Anterior cingulate cortex (tissue), 58 donors: Measurements from ENCODE around the gene LINC00305.

Source experiments
- DNase-seq, 58 donors: peaks; one replicate each; lab custom pipeline; 2025; lab: John Stamatoyannopoulos, UW

The LINC00305 gene

GRCh38 chr18:64116571-64117175 lies 32.2 kb downstream of the LINC00305 start:
- DNase-seq = no peak

- DNase-seq = no peak
These were observed 33.0 kb downstream of the LINC00305 start for GRCh38 chr18:64115881-64116280.

- DNase-seq = no peak
These were observed 36.9 kb downstream of the LINC00305 start for GRCh38 chr18:64111950-64112349.

GRCh38 chr18:64110692-64111480 lies 38.0 kb downstream of the LINC00305 start:
- no peak for DNase-seq

- DNase-seq = no peak
These were observed 44.9 kb downstream of the LINC00305 start for GRCh38 chr18:64103986-64104385.

DNA sequence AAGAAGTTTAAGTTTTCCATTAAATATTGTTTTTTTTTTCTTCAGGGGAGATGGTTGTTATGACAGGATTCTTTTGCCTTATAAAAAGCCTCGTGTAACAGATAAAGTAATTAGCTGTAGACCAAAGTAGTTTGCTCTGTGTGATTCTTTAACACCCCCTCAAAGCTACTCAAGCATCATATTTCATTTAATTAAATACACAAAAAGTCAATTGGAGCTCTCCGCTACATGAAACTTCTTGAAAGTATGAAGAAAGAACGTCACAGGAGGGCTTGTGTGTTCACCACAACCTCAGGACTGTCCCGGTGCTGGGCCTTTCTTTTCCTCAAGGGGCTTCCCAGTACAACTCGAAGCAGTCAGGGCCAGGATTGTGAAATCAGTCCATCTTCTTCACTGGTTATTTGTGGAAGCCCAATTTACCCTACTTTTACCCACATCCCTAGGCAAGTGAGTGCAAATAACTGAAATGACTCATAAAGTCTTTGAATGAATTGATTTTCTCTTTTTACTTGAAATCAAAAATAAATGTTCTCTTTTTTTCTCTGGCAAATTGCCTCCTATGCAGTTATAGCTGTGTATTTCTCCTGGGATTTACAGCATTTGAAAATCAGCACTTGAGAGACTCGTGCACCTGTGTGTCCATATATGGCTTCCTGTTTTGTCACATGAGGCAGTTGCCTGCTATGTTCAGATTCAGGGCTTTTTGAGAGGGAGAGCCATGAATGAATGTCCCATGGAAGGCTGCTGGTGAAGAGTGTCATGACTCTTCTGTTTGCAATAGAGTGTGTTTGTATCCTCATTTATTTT lies 48.6 kb downstream of the LINC00305 start:
- DNase-seq = peak in 1 of 58 donors; percentile 4

GRCh38 chr18:64099244-64099643 lies 49.6 kb downstream of the LINC00305 start:
- no peak for DNase-seq

DNA sequence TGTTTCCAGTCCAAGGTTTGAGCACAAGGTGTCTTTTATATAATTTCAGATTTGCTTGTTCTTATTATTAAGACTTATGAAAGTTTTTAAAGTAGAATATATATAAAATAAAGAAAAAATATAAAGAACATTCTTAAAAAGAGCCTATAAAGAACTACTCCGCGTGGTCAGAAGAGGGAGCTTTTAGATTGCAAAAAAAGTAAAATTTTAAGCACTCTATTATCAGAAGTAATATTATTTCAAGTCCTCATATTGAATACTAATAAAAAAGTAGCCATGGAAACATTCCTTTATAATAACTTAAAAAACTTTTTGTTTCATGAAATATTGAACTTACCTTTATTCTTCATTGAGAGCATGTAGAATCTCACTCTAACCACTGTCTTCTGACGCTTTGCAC lies 51.4 kb downstream of the LINC00305 start:
- no peak for DNase-seq

DNA sequence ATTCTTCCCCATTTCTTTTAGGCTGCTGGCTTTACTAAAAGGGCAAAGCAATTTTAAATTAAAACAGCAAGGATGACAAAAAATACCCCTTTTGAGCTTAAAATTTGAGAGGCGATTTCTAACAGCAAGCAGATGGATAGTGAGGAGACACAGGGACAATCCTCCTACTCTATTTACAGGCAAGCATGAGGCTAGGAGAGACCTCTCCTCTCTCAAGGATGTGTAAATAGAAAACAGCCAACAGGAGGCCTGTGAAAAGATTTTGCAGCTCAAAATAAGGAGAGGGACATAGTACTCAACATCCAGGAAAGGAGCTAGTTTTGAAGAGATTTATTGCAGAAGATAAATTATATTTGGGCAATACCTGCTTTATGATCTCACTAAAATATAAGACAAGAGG lies 53.8 kb downstream of the LINC00305 start:
- no peak for DNase-seq

DNA sequence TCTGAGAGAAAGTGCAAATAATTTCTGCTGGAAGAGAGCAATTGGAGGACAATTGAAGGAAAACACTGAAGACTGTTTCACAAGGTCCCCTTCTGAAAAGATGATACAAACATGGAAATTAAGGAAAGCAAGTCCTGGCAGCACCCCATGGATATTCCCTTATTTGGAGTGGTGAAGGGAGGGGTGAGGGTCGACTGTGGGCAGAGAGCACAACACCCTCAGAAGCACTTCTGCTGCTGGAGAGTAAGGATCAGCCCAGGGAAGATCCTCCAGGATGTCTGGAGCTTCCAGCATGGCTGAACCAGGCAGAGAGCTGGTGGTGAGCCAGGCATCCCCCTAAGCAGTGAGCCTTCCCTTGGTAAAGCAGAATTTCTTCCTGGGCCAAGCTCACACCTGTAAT lies 54.7 kb downstream of the LINC00305 start:
- no peak for DNase-seq

DNA sequence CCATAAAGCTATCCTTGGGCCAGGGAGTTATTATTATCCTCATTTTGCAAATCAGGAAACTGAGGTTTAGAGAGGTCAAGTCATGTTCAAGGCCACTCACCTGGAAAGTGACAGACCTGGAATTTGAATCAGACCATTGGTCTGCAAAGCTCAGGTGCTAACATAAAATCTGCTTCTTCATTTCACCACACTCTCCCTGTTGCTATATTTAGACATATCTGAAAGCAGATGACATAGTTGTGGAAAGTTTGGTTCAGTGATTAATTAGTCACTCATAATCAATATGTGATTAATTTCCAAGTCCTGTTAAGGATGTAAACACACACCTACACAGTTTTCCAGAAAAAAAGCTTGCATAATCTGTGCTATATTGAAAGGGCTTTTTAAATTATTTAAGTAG lies 57.4 kb downstream of the LINC00305 start:
- no peak for DNase-seq

GRCh38 chr18:64090876-64091275 lies 58.0 kb downstream of the LINC00305 start:
- DNase-seq = no peak

GRCh38 chr18:64083916-64084315 lies 65.0 kb downstream of the LINC00305 start:
- no peak for DNase-seq

DNA sequence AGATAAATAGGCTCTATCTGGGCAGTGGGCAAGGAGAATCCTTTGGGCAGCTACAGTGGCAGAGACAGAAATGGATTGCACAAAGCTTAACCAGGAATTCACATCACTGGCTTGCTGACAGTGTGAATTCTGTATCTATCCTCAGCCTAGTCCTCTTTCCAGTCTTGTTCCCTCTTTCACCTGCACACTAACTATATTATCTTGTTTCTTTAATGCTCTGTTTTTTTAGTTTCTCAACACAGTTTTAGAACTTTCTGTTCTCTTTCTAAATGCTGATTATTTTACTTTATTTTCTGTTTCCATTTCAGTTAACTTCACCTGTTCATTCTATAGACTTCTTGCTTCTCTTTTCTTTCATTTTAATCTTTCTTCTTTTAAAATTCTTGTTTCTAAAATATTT lies 66.4 kb downstream of the LINC00305 start:
- no peak for DNase-seq

DNA sequence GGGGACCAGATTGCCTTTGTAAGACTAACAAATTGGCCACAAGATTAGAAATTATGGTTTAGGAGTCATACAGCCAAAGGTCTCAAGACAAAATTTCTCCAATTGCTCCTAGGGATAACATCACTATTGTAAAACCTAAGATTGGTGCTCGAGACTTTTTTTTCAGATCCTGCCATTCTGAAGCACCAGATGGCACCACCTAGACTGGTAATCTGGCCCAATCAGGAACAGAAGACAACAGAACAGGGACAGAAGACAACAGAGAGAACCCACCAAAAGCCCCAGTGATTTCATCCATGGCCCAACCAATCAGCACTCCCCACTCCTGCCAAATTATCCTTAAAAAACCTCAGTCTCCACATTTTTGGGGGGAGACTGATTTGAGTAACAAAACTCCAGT lies 66.8 kb downstream of the LINC00305 start:
- no peak for DNase-seq

DNA sequence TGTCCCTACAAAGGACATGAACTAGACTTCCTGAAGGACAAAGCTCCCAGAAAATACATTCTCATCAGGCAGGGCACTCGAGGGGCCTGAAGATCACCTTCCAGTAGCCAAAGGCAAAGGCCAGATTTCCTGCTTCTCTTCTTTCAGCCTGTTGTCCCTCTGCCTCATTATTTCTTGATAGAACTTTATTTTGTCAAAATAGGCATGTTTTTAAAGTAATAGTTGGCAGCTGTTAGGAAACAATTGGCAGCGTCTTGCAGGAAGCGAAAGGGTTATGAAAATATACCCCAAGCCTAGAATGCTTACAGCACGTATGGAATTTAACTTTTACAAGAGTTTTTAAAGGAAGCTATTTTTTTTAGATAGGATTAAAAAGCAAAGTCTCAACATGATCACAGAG lies 74.9 kb downstream of the LINC00305 start:
- no peak for DNase-seq

DNA sequence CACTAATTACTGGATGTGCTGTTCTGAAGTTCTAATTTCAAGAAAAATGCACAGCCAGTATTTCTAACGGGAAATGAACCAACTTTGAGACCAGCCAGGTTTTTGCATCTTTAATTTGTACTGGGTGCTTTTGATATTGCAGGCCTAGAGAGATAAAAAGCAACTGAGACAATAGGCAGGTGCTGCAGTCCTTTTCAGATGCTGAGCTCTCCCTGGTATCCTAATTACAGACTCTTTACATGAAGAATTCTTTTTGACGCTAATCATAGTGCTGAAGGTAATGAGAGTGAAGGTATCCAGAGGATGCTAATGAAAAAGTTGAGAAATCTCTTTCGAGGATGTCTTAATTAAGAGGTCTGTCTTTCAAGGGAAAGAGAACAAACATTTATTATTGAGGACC lies 93.9 kb downstream of the LINC00305 start:
- no peak for DNase-seq

- DNase-seq = no peak
These were observed 95.6 kb downstream of the LINC00305 start for GRCh38 chr18:64053246-64053645.

DNA sequence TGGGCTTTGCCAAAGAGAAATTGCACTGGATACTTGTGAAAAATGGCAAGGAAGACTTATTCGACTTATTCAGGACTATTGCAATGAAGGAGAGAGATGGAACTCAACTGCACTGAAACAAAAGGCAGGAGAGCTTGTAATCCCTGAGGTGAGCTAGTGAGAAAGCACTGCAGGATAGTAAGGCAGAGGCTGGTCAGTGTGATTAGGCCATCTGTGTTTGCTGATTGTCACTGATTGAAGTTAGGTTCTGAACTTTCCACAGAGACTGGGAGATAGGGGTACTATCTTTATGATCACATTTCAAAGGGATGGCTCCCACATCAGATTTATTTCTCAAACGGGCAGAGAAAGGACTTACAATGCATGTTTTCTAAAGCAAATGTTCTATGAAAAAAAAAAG lies 96.1 kb downstream of the LINC00305 start:
- no peak for DNase-seq

- no peak for DNase-seq
These were observed 104.3 kb downstream of the LINC00305 start for GRCh38 chr18:64044616-64045015.

DNA sequence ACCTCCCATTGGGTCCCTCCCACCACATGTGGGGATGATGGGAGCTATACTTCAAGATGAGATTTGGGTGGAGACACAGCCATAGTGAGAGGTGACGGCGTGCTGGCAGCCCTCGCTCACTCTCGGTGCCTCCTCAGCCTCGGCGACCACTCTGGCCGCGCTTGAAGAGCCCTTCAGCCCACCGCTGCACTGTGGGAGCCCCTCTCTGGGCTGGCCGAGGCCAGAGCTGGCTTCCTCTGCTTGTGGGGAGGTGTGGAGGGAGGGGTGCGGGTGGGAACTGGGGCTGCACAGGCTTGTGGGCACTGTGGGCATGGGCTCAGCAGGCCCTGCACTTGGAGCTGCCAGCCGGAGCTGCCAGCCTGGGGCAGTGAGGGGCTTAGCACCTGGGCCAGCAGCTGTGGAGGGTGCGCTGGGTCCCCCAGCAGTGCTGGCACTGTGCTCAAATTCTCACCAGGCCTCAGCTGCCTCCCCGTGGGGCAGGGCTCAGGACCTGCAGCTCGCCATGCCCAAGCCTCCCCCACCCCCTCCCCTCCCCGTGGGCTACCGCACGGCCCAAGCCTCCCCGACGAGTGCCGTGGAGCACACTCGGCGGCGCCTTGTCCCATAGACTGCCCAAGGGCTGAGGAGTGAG lies 106.0 kb downstream of the LINC00305 start:
- no peak for DNase-seq
